ENCODE measurements around the gene CUTA.

Gene CUTA, protein sequence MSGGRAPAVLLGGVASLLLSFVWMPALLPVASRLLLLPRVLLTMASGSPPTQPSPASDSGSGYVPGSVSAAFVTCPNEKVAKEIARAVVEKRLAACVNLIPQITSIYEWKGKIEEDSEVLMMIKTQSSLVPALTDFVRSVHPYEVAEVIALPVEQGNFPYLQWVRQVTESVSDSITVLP

DNA sequence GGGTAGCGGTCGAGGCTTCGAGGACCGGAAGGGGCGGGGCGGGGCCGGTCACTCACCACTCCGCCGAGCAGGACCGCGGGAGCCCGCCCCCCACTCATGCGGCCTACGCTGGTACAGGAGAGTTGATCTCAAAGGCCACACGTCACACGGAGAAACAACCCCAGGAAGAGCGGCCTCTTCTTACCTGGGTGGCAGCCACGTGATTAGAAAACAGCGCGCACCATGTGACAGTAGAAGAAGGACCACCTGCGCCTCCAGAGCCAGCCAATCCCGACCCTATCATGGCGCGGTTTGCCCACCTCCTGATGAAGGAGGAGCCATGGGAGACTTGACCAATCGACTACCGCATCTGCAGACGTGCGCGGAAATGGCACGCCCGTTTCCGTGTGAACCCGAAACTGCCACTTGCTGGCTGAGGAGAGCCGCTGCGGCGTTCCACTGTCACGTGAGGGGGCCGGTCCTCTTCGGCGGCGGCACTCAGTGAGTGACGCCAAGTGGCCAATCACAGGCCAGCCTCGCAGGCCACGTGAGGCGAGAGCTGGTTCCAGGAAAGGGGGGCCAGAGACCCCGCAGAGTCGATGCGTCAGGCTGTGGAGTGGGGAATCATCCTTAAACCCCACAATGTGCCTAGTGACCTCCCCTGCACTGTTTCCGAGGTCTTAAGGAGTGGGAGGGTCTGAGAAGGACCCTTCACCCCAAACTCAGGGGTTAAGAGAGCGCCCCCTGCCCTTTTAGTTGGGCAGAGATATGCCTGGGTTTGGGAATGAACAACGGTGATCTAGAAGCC is at the start of gene CUTA:
CUTA (minus strand) TSS at position 205 of the 787 bp plus-strand sequence; CDS start at position 98, 107 bp downstream.
- peak within 1 kb of the TSS; percentile 88 for H3K4me3 ChIP-seq (ENCODE audit: low read depth, low read length)
- no peaks in the 10 kb centered on the region for H3K27me3 ChIP-seq (ENCODE audit: insufficient read depth, low read length)
- H3K79me2 ChIP-seq (ENCODE audit: control insufficient read depth, insufficient read depth, low read length, unreplicated experiment), result peaks cover 56% of the 10 kb centered on the region
- peak within 1 kb of the TSS; percentile 17 for H2AFZ ChIP-seq (ENCODE audit: low read length, unreplicated experiment)
- peaks cover 28% of the 10 kb centered on the region for H3K4me1 ChIP-seq (ENCODE audit: control insufficient read depth, insufficient read depth, low read length, unreplicated experiment)
- H3K27ac ChIP-seq (ENCODE audit: low read depth, low read length), result peak within 1 kb of the TSS; percentile 95
- 0 out of 2 replicates have a peak, but pooled peaks cover 5% of the 10 kb centered on the region for H3K36me3 ChIP-seq (ENCODE audit: insufficient read depth, low read length)

DNA sequence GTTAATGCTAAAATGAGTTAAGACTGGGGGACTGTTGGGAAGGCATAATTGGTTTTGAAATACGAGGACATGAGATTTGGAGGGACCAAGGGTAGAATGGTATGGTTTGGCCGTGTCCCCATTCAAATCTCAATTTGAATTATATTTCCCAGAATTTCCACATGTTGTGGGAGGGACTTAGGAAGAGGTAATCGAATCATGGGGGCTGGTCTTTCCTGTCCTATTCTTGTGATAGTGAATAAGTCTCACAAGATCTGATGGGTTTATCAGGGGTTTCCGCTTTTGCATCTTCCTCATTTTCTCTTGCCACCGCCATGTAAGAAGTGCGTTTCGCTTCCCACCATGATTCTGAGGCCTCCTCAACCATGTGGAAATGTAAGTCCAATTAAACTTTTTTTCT is 49.2 kb upstream of the CUTA start:
- Histone ChIP-seq H2AFZ (ENCODE audit: low read length, unreplicated experiment) (no peak overlapping the region), H3K4me1 (ENCODE audit: control insufficient read depth, insufficient read depth, low read length, unreplicated experiment) (no peaks in the 10 kb centered on the region), H3K27ac (ENCODE audit: low read depth, low read length) (no peak overlapping the region), H3K79me2 (ENCODE audit: control insufficient read depth, insufficient read depth, low read length, unreplicated experiment) (no peaks in the 10 kb centered on the region), H3K4me3 (ENCODE audit: low read depth, low read length) (no peak overlapping the region), H3K36me3 (ENCODE audit: insufficient read depth, low read length) (no peaks in the 10 kb centered on the region), H3K27me3 (ENCODE audit: insufficient read depth, low read length) (no peaks in the 10 kb centered on the region)

DNA sequence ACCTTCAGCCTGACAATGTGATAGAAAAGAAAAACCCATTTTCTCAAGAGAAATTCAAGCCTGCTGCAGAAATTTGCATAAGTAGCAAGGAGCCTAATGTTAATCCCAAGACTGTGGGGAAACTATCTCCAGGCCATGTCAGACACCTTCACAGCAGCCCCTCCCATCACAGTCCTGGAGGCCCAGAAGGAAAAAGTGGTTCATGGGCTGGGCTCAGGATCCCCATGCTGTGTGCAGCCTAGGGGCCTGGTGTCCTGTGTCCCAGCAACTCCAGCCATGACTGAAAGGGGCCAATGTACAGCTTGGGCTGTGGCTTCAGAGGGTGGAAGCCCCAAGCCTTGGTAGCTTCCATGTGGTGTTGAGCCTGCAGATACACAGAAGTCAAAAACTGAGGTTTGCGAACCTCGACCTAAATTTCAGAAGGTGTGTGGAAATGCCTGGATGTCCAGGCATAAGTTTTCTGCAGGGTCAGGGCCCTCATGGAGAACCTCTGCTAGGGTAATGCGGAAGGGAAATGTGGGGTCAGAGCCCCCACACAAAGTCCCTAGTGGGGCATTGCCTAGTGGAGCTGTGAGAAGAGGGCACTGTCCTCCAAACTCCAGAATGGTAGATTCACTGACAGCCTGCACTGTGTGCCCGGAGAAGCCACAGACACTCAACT is 48.3 kb upstream of the CUTA start:
- Histone ChIP-seq H3K4me1 (ENCODE audit: control insufficient read depth, insufficient read depth, low read length, unreplicated experiment) (no peaks in the 10 kb centered on the region), H2AFZ (ENCODE audit: low read length, unreplicated experiment) (no peak overlapping the region), H3K4me3 (ENCODE audit: low read depth, low read length) (no peak overlapping the region), H3K27ac (ENCODE audit: low read depth, low read length) (no peak overlapping the region), H3K36me3 (ENCODE audit: insufficient read depth, low read length) (no peaks in the 10 kb centered on the region), H3K79me2 (ENCODE audit: control insufficient read depth, insufficient read depth, low read length, unreplicated experiment) (no peaks in the 10 kb centered on the region), H3K27me3 (ENCODE audit: insufficient read depth, low read length) (no peaks in the 10 kb centered on the region)

DNA sequence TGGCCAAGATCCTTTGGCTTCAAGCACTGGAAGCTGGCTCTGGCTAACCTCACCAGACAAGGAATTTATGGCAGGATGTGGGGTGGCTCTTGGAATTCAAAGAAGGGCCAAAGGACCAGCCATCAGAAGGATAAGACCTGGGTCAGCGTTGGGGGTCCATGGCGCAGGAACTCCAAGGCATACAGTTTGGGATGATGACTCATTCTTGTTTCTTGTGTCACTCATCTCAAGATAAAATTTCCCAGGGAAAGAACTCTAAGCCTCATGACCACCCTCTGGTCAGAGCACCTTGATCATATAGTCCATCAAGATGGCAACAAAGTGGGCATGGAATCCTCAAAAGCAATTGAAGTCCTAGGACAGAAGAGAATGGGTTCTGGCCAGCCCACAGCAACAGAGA is 41.3 kb upstream of the CUTA start:
- Histone ChIP-seq H3K27ac (ENCODE audit: low read depth, low read length) (no peak overlapping the region), H3K4me3 (ENCODE audit: low read depth, low read length) (no peak overlapping the region), H2AFZ (ENCODE audit: low read length, unreplicated experiment) (no peak overlapping the region), H3K36me3 (ENCODE audit: insufficient read depth, low read length) (peaks cover 11% of the 10 kb centered on the region; the same call in 1 of the 2 replicates), H3K4me1 (ENCODE audit: control insufficient read depth, insufficient read depth, low read length, unreplicated experiment) (peaks cover 5% of the 10 kb centered on the region), H3K79me2 (ENCODE audit: control insufficient read depth, insufficient read depth, low read length, unreplicated experiment) (peaks cover 13% of the 10 kb centered on the region), H3K27me3 (ENCODE audit: insufficient read depth, low read length) (no peaks in the 10 kb centered on the region)

DNA sequence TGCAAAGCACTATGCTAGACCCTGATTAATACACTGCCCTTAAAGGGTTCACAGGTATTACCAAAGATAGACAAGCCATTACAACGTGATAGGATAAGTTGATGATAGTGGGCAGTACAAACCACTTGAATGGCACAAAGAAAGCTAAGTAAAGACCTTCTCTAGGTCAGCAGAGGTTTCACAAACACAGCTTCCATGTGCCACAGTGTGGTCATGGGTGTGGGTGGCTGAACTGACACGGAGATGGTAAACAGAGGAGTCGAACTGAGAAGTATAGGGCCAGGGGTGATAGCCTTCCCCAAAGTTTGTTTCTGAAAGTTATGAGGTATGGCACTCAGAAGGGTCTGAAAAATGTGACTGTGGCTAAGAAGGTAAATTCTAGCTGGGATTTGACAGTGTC is 40.8 kb upstream of the CUTA start:
- Histone ChIP-seq H2AFZ (ENCODE audit: low read length, unreplicated experiment) (no peak overlapping the region), H3K27me3 (ENCODE audit: insufficient read depth, low read length) (no peaks in the 10 kb centered on the region), H3K36me3 (ENCODE audit: insufficient read depth, low read length) (peaks cover 11% of the 10 kb centered on the region; the same call in 1 of the 2 replicates), H3K79me2 (ENCODE audit: control insufficient read depth, insufficient read depth, low read length, unreplicated experiment) (peaks cover 13% of the 10 kb centered on the region), H3K4me3 (ENCODE audit: low read depth, low read length) (no peak overlapping the region), H3K27ac (ENCODE audit: low read depth, low read length) (no peak overlapping the region), H3K4me1 (ENCODE audit: control insufficient read depth, insufficient read depth, low read length, unreplicated experiment) (peaks cover 5% of the 10 kb centered on the region)

DNA sequence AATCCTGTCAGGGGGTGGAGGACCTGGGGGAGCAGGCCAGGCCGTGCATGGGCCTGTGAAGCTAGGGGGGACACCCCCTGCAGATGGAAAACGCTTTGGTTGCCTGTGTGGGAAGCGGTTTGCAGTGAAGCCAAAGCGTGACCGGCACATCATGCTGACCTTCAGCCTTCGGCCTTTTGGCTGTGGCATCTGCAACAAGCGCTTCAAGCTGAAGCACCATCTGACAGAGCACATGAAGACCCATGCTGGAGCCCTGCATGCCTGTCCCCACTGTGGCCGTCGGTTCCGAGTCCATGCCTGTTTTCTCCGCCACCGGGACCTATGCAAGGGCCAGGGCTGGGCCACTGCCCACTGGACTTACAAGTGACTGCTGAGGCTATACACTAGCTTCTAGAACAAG is 38.2 kb upstream of the CUTA start:
- no peaks in the 10 kb centered on the region for H3K27me3 ChIP-seq (ENCODE audit: insufficient read depth, low read length)
- H2AFZ ChIP-seq (ENCODE audit: low read length, unreplicated experiment), result no peak overlapping the region
- H3K4me1 ChIP-seq (ENCODE audit: control insufficient read depth, insufficient read depth, low read length, unreplicated experiment), result peaks cover 8% of the 10 kb centered on the region
- peaks cover 13% of the 10 kb centered on the region for H3K79me2 ChIP-seq (ENCODE audit: control insufficient read depth, insufficient read depth, low read length, unreplicated experiment)
- H3K36me3 ChIP-seq (ENCODE audit: insufficient read depth, low read length), result peaks cover 11% of the 10 kb centered on the region; the same call in 1 of the 2 replicates
- no peak overlapping the region for H3K27ac ChIP-seq (ENCODE audit: low read depth, low read length)
- no peak overlapping the region; the same call in 1 of the 2 replicates for H3K4me3 ChIP-seq (ENCODE audit: low read depth, low read length)

DNA sequence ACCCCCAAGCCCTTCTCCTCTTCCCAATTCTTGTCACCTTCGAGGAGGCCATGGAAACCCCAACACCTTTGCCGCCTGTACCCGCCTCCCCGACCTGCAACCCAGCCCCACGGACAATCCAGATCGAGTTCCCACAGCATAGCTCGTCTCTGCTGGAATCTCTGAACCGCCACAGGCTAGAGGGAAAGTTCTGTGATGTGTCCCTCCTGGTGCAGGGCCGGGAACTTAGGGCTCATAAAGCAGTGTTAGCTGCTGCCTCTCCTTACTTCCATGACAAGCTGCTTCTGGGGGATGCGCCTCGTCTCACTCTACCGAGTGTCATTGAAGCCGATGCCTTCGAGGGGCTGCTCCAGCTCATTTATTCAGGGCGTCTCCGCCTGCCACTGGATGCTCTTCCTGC is 37.1 kb upstream of the CUTA start:
- Histone ChIP-seq H3K36me3 (ENCODE audit: insufficient read depth, low read length) (peaks cover 11% of the 10 kb centered on the region; the same call in 1 of the 2 replicates), H3K27ac (ENCODE audit: low read depth, low read length) (no peak overlapping the region), H3K27me3 (ENCODE audit: insufficient read depth, low read length) (no peaks in the 10 kb centered on the region), H2AFZ (ENCODE audit: low read length, unreplicated experiment) (peak overlapping the region; percentile 16), H3K4me3 (ENCODE audit: low read depth, low read length) (peak overlapping the region; percentile 88), H3K79me2 (ENCODE audit: control insufficient read depth, insufficient read depth, low read length, unreplicated experiment) (peaks cover 13% of the 10 kb centered on the region), H3K4me1 (ENCODE audit: control insufficient read depth, insufficient read depth, low read length, unreplicated experiment) (peaks cover 8% of the 10 kb centered on the region)

DNA sequence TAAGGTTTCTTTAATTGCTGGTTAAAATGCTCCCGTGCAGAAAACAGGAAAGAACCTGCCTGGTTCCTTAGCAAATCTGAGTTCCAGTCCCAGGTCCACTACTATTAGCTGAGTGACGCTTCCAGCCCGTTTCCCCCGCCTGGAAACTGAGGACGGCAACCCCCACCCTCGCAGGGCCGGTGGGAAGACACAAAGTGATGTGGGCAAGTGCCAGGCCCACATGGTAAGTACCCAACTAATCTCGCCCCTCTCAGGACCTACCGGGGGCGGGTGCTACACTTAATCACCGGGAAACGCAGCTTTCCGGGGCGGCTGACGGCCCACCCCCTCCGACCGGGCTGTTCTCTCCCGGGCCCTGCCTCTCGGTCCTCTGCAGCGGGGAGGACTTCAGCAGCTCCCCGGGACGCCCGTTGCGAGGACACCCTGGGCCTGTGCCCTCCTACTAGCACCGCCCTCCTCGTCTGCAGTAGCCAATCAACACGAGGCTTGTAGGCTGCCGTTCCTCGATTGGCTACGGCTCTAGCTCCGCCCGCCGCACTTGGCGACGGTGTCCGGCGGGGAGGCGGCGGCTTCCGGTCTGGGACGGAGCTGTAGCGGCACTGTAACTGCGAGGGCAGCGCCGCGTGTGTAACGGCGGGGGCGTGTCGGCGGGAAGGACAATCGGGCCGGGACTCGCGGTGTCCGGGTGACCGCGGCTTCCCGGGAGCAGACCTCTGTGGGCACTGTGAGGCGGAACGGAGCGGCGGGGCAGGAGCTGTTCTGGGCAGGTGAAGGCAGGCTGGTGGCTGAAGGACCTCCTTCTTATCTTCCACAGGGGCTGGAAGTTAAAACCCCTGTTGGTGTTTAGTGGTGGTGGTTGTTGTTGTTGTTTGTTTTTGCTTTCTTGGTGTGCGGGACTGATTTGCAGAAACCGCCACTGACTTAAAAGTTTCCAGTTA is 36.4 kb upstream of the CUTA start, which contains the start of gene ZBTB9:
ZBTB9 (plus strand) TSS at position 568 of the 938 bp plus-strand sequence. CDS start 525 bp downstream, outside the sequence.
- Histone ChIP-seq H3K27me3 (ENCODE audit: insufficient read depth, low read length) (no peaks in the 10 kb centered on the region), H3K79me2 (ENCODE audit: control insufficient read depth, insufficient read depth, low read length, unreplicated experiment) (peaks cover 13% of the 10 kb centered on the region), H3K4me1 (ENCODE audit: control insufficient read depth, insufficient read depth, low read length, unreplicated experiment) (peaks cover 8% of the 10 kb centered on the region), H3K36me3 (ENCODE audit: insufficient read depth, low read length) (peaks cover 11% of the 10 kb centered on the region; the same call in 1 of the 2 replicates), H2AFZ (ENCODE audit: low read length, unreplicated experiment) (peak within 1 kb of the TSS; percentile 16), H3K27ac (ENCODE audit: low read depth, low read length) (0 out of 2 replicates have a peak within 1 kb of the TSS, but pooled peaks have one; percentile 9), H3K4me3 (ENCODE audit: low read depth, low read length) (peak within 1 kb of the TSS; percentile 88)

DNA sequence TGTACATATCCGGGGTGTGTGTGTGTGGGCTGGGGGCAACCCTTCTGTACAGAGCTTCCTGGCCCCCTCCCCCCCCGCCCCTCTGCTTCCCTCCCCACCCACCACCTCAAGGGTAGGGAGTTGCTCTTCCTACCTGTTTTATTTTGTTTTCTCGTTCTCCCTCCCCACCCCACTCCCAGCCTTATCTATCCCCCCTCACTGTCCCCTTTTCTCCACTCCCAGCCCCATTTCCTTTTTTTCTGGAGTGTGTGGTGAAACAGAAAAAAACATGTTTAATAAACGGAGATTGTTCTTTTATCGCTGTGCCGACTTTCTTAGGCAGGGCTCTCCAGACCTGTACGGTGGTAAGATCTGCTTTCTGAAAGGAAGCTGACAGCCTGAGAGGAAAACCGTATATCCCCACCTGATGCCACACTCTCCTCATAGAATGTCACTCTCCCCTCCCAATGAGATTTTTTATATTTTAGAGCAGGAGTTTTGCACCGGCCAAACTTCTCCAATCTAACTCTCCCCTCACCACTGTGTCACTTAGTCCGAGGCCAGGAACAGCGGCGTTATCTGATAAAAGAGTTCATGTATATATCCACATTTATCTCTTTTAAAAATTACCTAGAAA is 35.6 kb upstream of the CUTA start:
- Histone ChIP-seq H2AFZ (ENCODE audit: low read length, unreplicated experiment) (no peak overlapping the region), H3K27ac (ENCODE audit: low read depth, low read length) (0 out of 2 replicates have a peak overlapping the region, but pooled peaks have one; percentile 9), H3K4me1 (ENCODE audit: control insufficient read depth, insufficient read depth, low read length, unreplicated experiment) (peaks cover 8% of the 10 kb centered on the region), H3K4me3 (ENCODE audit: low read depth, low read length) (peak overlapping the region; percentile 88), H3K36me3 (ENCODE audit: insufficient read depth, low read length) (peaks cover 11% of the 10 kb centered on the region; the same call in 1 of the 2 replicates), H3K27me3 (ENCODE audit: insufficient read depth, low read length) (no peaks in the 10 kb centered on the region), H3K79me2 (ENCODE audit: control insufficient read depth, insufficient read depth, low read length, unreplicated experiment) (peaks cover 13% of the 10 kb centered on the region)
